B cell (primary cell): Measurements from ENCODE around the gene NAA80. TPM values are rescaled to one million over a fixed set of nuclear protein-coding genes. Genes with fewer than 3 reads are reported as not detected.
A peak's percentile ranks its signal among the peaks of the same experiment; 100 is the strongest.

Experiments used
- ATAC-seq: fragments of 200-7000 bp; cut with Tn5 transposase; one replicate; pipeline ENCODE4 v1.10.0; 2021; ENCODE audit warnings: low read depth, mild to moderate bottlenecking, moderate number of reproducible peaks, moderate library complexity
- CTCF ChIA-PET: fragments of 350-600 bp; sonication (Branson Sonifier 250); formaldehyde crosslinking; loops from one replicate; lab custom pipeline; 2021; ENCODE audit warnings: antibody characterized with exemption, inconsistent platforms; lab: Charles Lee
- POLR2A ChIA-PET: fragments of 350-600 bp; sonication (Branson Sonifier 250); formaldehyde crosslinking; loops from one replicate; lab custom pipeline; 2021; ENCODE audit warnings: antibody characterized with exemption; lab: Charles Lee
- DNase-seq: peaks from one replicate; pipeline ENCODE4 v3.0.0; 2013
- H2AFZ ChIP-seq: 2 replicates; pipeline ENCODE4 v1.6.1; 2012; ENCODE audit warnings: mild to moderate bottlenecking, low read depth, low read length; ENCODE audit not compliant: insufficient read depth, poor library complexity, severe bottlenecking
- H3K27ac ChIP-seq, 2 donors: 1 replicate in 1 of 2; 2 replicates in 1 of 2; pipeline ENCODE4 v1.5.1; 2012 to 2013; ENCODE audit warnings: low read length in 2 of 2, mild to moderate bottlenecking in 2 of 2, moderate library complexity in 1 of 2
- H3K27me3 ChIP-seq, 4 experiments: fragments of 200-600 bp in 1 of 4; sonication (generic) in 1 of 4; replicated peaks in 1 of 4; 1 replicate in 2 of 4; 2 replicates in 2 of 4; pipeline versions ENCODE4 v1.6.1 to v1.7.0; 2013 to 2016; ENCODE audit warnings: low read length in 3 of 4, mild to moderate bottlenecking in 2 of 4, mixed read lengths in 1 of 4, moderate library complexity in 1 of 4; ENCODE audit not compliant: insufficient read depth in 4 of 4, control insufficient read depth in 3 of 4; ENCODE audit errors: control extremely low read depth in 1 of 4
- H3K36me3 ChIP-seq, 2 experiments: replicated peaks in 1 of 2; 1 replicate in 1 of 2; 2 replicates in 1 of 2; pipeline versions ENCODE4 v1.6.1 to v1.7.1; 2013; ENCODE audit warnings: low read length in 1 of 2; ENCODE audit not compliant: insufficient read depth in 2 of 2, control insufficient read depth in 1 of 2; ENCODE audit errors: control extremely low read depth in 1 of 2, extremely low read depth in 1 of 2
- H3K4me1 ChIP-seq, 2 donors: fragments of 200-600 bp in 1 of 2; sonication (generic) in 1 of 2; 1 replicate in 1 of 2; 2 replicates in 1 of 2; pipeline versions ENCODE4 v1.5.1 to v1.6.1; 2013 to 2017; ENCODE audit warnings: low read length in 2 of 2; ENCODE audit not compliant: control insufficient read depth in 2 of 2, insufficient read depth in 2 of 2
- H3K4me2 ChIP-seq: replicated peaks from 2 replicates; pipeline ENCODE3; 2012; ENCODE audit warnings: mild to moderate bottlenecking, low read depth, low read length; ENCODE audit not compliant: poor library complexity, severe bottlenecking
- H3K4me3 ChIP-seq, 5 experiments: fragments of 200-600 bp in 1 of 5; sonication (generic) in 1 of 5; 1 replicate in 3 of 5; 2 replicates in 2 of 5; pipeline versions ENCODE4 v1.5.1 to v1.7.0; 2011 to 2016; ENCODE audit warnings: low read length in 4 of 5, mild to moderate bottlenecking in 4 of 5, low read depth in 2 of 5, control low read depth in 1 of 5, moderate library complexity in 1 of 5; ENCODE audit not compliant: insufficient read depth in 1 of 5; ENCODE audit errors: control extremely low read depth in 1 of 5, extremely low read depth in 1 of 5
- H3K79me2 ChIP-seq: fragments of 200-600 bp; sonication (generic); one replicate; pipeline ENCODE4 v1.6.0; 2016; ENCODE audit warnings: low read length; ENCODE audit not compliant: control insufficient read depth, insufficient read depth
- H3K9ac ChIP-seq: fragments of 200-600 bp; sonication (generic); 2 replicates; pipeline ENCODE4 v1.6.1; 2017; ENCODE audit warnings: mild to moderate bottlenecking, low read length, moderate library complexity
- H3K9me3 ChIP-seq, 3 donors: one replicate each; pipeline versions ENCODE4 v1.6.1 to v1.7.1; 2013; ENCODE audit warnings: low read length in 2 of 3; ENCODE audit not compliant: control insufficient read depth in 2 of 3, insufficient read depth in 1 of 3; ENCODE audit errors: control extremely low read depth in 1 of 3
- H4K20me1 ChIP-seq: 2 replicates; pipeline ENCODE4 v1.6.0; 2012; ENCODE audit warnings: mild to moderate bottlenecking, low read length; ENCODE audit not compliant: insufficient read depth, control insufficient read depth, poor library complexity, severe bottlenecking
- H3K27ac Mint-ChIP-seq: one replicate; pipeline ENCODE4 v1.8.0; 2021; ENCODE audit warnings: mixed read lengths
- H3K27me3 Mint-ChIP-seq: one replicate; pipeline ENCODE4 v1.8.0; 2021; ENCODE audit warnings: mixed read lengths
- H3K4me1 Mint-ChIP-seq: one replicate; pipeline ENCODE4 v1.8.0; 2021; ENCODE audit warnings: mixed read lengths
- H3K4me3 Mint-ChIP-seq: one replicate; pipeline ENCODE4 v1.8.0; 2021; ENCODE audit warnings: mixed read lengths
- H3K9me3 Mint-ChIP-seq: one replicate; pipeline ENCODE4 v1.8.0; 2022; ENCODE audit warnings: mixed read lengths; ENCODE audit not compliant: insufficient read depth
- EZH2 ChIP-seq: IDR thresholded peaks from 2 replicates; pipeline ENCODE4 v1.6.1; 2012; ENCODE audit warnings: borderline replicate concordance, low read depth, mild to moderate bottlenecking, moderate library complexity, low read length; ENCODE audit not compliant: insufficient read depth, poor library complexity, severe bottlenecking
- WGBS: methylation state at CpG from one replicate; pipeline ENCODE4 v1.1.5; 2013; ENCODE audit warnings: missing lambda C conversion rate; ENCODE audit not compliant: insufficient coverage; 5-methylcytosine and 5-hydroxymethylcytosine counted together
- intact Hi-C: fragments of 100-400 bp; cut with micrococcal nuclease; formaldehyde crosslinking; loops from one replicate; pipeline ENCODE4 v1.10.0; 2022
- polyA plus RNA-seq: library from polyadenylated mRNA; depleted of rRNA; stranded (reverse); fragments of >200 nt; gene quantifications from 2 replicates; pipeline ENCODE4 v1.2.3, GENCODE V29; 2012
- total RNA-seq, 2 donors: library from RNA; stranded (reverse); fragments of 120-200 nt in 1 of 2; gene quantifications; 1 replicate in 1 of 2; 2 replicates in 1 of 2; pipeline versions ENCODE4 v1.2.3 to v1.2.4, GENCODE V29; 2013 to 2022
- TF ChIP-seq, protein P1 (sequence below): fragments of 200-600 bp; IDR thresholded peaks from one replicate; pipeline ENCODE4 v1.8.0; 2022; ENCODE audit warnings: antibody characterized with exemption, mild to moderate bottlenecking

Gene NAA80
- total and polyA plus RNA-seq, 2 donors (not counting 1 experiment from before 2014, with no cell fraction given), result 37.8 to 49.0 TPM

DNA sequence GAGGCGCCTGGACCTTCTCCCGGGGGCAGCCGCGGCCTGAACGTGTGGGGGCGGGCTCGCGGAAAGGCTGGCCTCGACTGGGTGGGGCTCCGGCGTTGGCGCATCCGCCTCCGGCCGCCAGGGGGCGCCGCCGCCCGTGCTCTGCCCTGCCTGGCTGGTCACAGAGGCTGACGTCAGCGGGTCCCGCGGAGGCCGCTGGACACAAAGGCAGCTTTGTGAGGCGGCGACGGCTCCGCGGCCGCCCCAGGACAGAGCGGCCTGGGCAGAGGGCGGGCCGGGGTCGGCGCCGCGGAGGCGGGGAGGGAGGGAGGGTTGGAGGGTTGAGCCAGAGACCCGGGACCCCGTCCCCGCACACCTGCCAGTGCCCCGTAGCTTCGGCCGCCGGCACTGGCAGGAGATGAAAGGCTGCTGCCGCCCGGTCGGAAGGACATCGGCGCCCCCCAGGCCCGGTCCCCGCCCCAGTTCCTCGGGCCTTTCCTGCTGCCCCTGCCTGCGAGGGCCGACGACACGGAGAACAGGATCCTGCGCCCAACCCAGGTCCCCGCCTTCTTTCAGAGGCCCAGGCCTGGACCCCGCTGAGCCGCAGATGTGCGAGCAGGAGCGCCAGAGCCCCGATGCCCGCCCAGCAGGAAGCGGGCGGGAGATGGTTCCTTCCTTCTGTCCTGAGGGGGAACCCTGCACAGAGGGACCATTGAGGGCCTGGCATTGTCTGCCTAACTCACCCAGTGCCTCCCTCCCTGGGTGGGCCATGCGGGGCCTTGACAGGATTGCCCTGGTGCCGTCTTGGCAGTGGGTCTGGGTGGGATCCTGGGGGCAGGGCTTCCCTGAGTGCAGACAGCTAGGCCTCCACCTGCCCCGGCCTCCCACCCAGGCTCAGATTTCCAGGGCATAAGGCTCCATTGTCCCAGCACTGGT is 38.9 kb downstream of the NAA80 start:
- DNase-seq, result peak; percentile 90
- peak overlapping the region; percentile 82 for H2AFZ ChIP-seq

More for the DNA sequence above, 38.9 kb downstream of the NAA80 start:
- Mint-ChIP-seq H3K27me3 (no peaks in the 10 kb centered on the region), H3K9me3 (no peaks in the 10 kb centered on the region), H3K4me1 (peaks cover 12% of the 10 kb centered on the region), H3K27ac (peak overlapping the region; percentile 80), H3K4me3 (peak overlapping the region; percentile 77)
- intact Hi-C loops, result loop anchor here (1.0 kb wide), 3 partner anchors 13 to 33 kb away; no protein-coding TSS in a partner anchor
- Histone ChIP-seq H3K27ac (peak overlapping the region; percentile 44 to 79), H3K9ac (peak overlapping the region; percentile 77), H3K27me3 (peaks cover 0 to 5% (median 0%) of the 10 kb centered on the region in 4 experiments), H3K36me3 (peaks cover 0 to 28% of the 10 kb centered on the region in 2 experiments), H3K4me2 (peak overlapping the region; percentile 98), H3K4me3 (peak overlapping the region in 4 of 5 experiments; percentile 48 to 58 (median 54)), H4K20me1 (peaks cover 45% of the 10 kb centered on the region), H3K4me1 (peaks cover 12 to 17% of the 10 kb centered on the region in 2 donors), H3K9me3 (no peaks in the 10 kb centered on the region), H3K79me2 (peaks cover 3% of the 10 kb centered on the region)
- 4% methylated on average over 65 of the region's 70 CpGs for WGBS
- peak; percentile 93 for ATAC-seq
- TF ChIP-seq, protein P1, sequence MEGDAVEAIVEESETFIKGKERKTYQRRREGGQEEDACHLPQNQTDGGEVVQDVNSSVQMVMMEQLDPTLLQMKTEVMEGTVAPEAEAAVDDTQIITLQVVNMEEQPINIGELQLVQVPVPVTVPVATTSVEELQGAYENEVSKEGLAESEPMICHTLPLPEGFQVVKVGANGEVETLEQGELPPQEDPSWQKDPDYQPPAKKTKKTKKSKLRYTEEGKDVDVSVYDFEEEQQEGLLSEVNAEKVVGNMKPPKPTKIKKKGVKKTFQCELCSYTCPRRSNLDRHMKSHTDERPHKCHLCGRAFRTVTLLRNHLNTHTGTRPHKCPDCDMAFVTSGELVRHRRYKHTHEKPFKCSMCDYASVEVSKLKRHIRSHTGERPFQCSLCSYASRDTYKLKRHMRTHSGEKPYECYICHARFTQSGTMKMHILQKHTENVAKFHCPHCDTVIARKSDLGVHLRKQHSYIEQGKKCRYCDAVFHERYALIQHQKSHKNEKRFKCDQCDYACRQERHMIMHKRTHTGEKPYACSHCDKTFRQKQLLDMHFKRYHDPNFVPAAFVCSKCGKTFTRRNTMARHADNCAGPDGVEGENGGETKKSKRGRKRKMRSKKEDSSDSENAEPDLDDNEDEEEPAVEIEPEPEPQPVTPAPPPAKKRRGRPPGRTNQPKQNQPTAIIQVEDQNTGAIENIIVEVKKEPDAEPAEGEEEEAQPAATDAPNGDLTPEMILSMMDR, result peak; percentile 93
- no peak for TF ChIP-seq EZH2
- POLR2A ChIA-PET, result interaction anchor here (0.6 to 1.2 kb wide), 3 partner anchors 34 to 243 kb away, joined by 3 read pairs; partner anchors contain the start of gene CACNA2D2
- CTCF ChIA-PET, result interaction anchor here (0.7 to 27.3 kb wide), 10 partner anchors 12 to 258 kb away, joined by 3 to 596 read pairs (median 4); partner anchors contain the start of gene GNAI2
